ENCODE measurements around the gene OXTR.

The OXTR gene

GRCh38 chr3:8777201-8777977 lies 8.0 kb upstream of the OXTR start:
- Mint-ChIP-seq H3K36me3 (no peaks in the 10 kb centered on the region), H3K4me3 (no peak overlapping the region), H3K4me1 (no peaks in the 10 kb centered on the region), H3K27me3 (peaks cover 40% of the 10 kb centered on the region), H3K9me3 (no peaks in the 10 kb centered on the region), H3K27ac (no peak overlapping the region)
- ATAC-seq = no peak

DNA sequence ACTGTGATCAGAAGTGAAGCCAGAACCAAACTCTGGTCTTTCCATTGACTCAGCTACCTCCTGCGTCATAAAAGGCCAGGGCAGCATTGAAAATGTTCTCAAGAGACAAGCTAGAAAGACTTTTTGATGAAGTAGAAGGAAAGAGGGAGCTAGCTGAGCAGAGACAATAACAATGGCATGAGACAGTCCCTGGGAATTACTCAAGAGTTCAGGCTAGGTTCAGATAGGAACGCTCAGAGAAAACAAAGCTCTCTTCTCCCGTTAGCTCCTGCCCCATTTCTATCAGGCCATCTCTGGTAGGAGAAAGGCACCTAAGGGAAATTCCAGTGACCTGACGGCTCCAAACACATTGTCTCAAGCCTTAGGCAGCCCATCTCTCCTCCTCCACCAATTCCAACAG lies 7.0 kb upstream of the OXTR start:
- Mint-ChIP-seq H3K4me1 (no peaks in the 10 kb centered on the region), H3K27ac (no peak overlapping the region), H3K4me3 (no peak overlapping the region), H3K36me3 (no peaks in the 10 kb centered on the region), H3K27me3 (peaks cover 50% of the 10 kb centered on the region), H3K9me3 (no peaks in the 10 kb centered on the region)
- no peak for ATAC-seq

DNA sequence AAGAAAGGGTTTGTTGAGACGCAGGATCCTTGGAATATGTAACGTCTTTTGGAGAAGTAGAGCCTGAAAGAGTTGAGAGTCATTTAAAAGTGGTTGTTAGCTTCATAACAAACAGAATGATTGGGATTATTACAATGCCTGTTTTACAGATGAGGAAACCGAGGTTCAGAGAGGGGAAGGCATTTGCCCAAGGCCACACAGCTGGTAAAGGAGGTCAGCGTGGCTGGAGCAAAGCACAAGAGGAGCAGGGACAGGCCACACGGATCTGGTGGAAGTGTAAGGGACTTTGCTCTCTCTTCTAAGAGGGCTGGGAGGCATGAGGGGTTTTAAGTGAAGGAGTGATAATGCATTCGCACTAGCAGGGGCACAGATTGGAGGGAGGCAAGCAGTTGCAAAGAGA lies 6.2 kb upstream of the OXTR start:
- Mint-ChIP-seq H3K9me3 (no peaks in the 10 kb centered on the region), H3K27ac (no peak overlapping the region), H3K4me3 (no peak overlapping the region), H3K36me3 (no peaks in the 10 kb centered on the region), H3K4me1 (no peaks in the 10 kb centered on the region), H3K27me3 (peaks cover 58% of the 10 kb centered on the region)
- ATAC-seq = no peak

DNA sequence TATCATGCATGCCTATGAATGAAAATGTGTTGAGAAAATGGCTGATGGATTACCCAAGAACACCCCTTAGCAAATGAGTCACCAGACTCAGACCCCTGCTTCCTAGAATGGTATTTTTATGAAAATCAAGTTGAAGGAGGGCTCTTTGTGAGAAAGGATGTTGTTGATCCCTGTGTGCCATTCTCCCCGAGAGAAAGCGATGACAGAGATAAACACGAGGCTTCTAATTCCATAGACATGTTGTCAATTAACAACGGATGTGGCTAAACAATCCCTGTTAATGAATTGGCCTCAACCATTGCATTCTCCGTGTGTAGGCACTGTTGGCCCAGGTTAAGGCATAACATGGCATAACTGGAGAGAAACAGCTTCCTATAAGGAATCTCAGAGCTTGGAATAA lies 5.8 kb upstream of the OXTR start:
- Mint-ChIP-seq H3K27ac (no peak overlapping the region), H3K9me3 (no peaks in the 10 kb centered on the region), H3K4me3 (no peak overlapping the region), H3K27me3 (peaks cover 59% of the 10 kb centered on the region), H3K36me3 (no peaks in the 10 kb centered on the region), H3K4me1 (no peaks in the 10 kb centered on the region)
- no peak for ATAC-seq

DNA sequence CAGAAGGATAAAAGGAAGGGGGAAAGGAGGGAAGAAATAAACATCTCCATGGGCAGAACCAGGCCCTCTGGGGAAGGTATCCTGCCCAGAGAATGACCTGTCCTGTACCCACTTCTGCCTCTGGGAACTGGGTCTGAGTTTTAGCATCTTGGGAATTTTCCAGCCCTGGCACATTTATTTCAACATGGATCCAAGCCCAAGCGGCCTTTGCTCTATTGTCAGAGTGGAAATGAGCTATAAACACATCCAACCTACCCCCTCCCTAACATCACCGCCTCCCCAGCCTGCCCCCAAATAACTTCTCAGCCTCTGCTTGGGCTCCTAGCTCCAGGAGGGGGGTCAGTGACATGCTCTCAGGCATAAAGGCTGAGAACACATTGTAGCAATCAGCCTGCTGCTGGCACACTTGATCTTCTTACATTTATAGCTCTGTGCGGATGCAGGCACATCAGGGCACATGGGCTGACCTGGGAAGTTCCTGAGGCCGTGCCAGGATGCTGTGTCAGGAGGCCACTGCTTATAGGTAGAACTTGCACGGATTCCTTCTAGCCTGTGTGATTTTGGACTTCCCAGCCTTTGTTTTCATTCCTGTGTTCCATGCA lies 4.6 kb upstream of the OXTR start:
- Mint-ChIP-seq H3K9me3 (no peaks in the 10 kb centered on the region), H3K4me3 (no peak overlapping the region), H3K36me3 (no peaks in the 10 kb centered on the region), H3K27me3 (peaks cover 67% of the 10 kb centered on the region), H3K27ac (no peak overlapping the region), H3K4me1 (peaks cover 7% of the 10 kb centered on the region)
- no peak for ATAC-seq

DNA sequence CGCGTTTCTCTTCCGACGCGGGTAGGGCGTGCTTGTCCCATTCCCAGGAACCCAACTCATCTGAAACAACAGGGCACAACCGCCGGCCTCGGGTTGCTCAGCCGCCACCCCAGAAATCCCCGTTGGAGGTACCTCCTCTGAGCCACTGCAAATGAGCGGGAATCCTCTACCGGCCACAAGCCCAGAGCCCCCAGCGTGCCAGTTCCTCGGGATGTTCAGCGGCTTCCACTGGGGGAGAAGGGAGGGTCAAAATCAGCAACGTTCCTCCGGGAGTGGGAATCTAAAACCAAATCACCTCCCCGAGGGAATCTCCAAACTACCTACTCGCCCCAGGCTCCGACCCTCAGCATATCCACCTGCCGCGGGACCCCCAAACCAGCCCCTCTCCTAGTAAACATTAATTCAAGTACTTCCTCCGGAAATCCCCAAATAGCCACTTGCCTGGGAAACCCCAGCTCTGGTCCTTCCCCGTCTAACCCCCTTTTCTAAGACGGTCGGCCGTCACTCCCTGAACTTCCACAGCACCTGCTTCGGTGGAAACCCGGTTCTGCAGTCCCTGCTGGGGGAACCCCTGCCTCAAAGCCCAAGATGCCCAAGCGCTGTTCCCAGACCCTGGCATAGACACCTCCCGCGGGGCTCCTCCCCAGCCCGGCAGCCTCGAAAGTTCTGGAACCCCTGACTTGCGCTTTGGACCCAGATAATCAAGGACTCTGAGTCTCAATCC lies 887 bp downstream of the OXTR start:
- Mint-ChIP-seq H3K27me3 (peaks cover 56% of the 10 kb centered on the region), H3K9me3 (no peaks in the 10 kb centered on the region), H3K27ac (peak overlapping the region; percentile 44), H3K4me3 (peak overlapping the region; percentile 75), H3K4me1 (peaks cover 15% of the 10 kb centered on the region), H3K36me3 (no peaks in the 10 kb centered on the region)
- no peak for ATAC-seq

DNA sequence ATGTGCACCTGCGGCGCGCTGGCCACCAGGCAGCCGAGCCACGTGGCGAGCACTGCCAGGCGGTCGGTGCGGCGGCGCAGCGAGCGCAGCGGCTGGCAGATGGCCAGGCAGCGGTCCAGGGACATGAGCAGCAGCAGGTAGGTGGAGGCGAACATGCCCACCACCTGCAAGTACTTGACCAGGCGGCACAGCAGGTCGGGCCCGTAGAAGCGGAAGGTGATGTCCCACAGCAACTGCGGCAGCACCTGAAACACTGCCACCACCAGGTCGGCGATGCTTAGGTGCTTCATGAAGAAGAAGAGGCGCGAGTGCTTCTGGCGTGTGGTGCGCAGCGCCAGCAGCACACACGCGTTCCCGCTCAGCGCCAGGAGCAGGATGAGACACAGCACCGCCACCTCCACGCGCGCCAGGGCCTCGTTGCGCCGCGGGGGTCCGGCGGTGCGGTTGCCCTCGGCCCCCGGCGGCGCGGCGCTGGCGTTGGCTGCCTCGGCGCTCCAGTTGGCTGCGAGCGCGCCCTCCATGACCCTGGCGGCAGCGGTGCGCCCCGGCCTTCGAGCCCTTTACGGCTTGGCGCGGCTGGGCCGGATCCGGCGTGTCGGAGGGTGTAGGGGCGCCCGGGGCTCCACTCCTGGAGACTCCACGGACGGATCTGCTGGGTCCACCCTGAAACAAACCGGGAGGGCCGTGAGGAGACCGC lies 1.6 kb downstream of the OXTR start:
- Mint-ChIP-seq H3K4me3 (peak overlapping the region; percentile 75), H3K36me3 (no peaks in the 10 kb centered on the region), H3K27ac (no peak overlapping the region), H3K4me1 (peaks cover 15% of the 10 kb centered on the region), H3K27me3 (peaks cover 62% of the 10 kb centered on the region), H3K9me3 (no peaks in the 10 kb centered on the region)
- no peak for ATAC-seq

GRCh38 chr3:8767256-8767666 lies 2.2 kb downstream of the OXTR start:
- no peaks in the 10 kb centered on the region for H3K9me3 Mint-ChIP-seq
- ATAC-seq = no peak
- no peaks in the 10 kb centered on the region for H3K36me3 Mint-ChIP-seq
- H3K27ac Mint-ChIP-seq = no peak overlapping the region
- H3K27me3 Mint-ChIP-seq = peaks cover 59% of the 10 kb centered on the region
- H3K4me3 Mint-ChIP-seq = peak overlapping the region; percentile 32
- peaks cover 15% of the 10 kb centered on the region for H3K4me1 Mint-ChIP-seq

GRCh38 chr3:8766148-8766547 lies 3.3 kb downstream of the OXTR start:
- H3K27me3 Mint-ChIP-seq = peaks cover 48% of the 10 kb centered on the region
- no peaks in the 10 kb centered on the region for H3K9me3 Mint-ChIP-seq
- peaks cover 15% of the 10 kb centered on the region for H3K4me1 Mint-ChIP-seq
- no peak for ATAC-seq
- H3K36me3 Mint-ChIP-seq = no peaks in the 10 kb centered on the region
- no peak overlapping the region for H3K4me3 Mint-ChIP-seq
- no peak overlapping the region for H3K27ac Mint-ChIP-seq

- Mint-ChIP-seq H3K27me3 (peaks cover 42% of the 10 kb centered on the region), H3K36me3 (no peaks in the 10 kb centered on the region), H3K27ac (no peak overlapping the region), H3K4me1 (peaks cover 15% of the 10 kb centered on the region), H3K9me3 (no peaks in the 10 kb centered on the region), H3K4me3 (no peak overlapping the region)
- no peak for ATAC-seq
Measured at GRCh38 chr3:8765528-8765927, 3.9 kb downstream of the OXTR start.

- Mint-ChIP-seq H3K9me3 (no peaks in the 10 kb centered on the region), H3K27me3 (peaks cover 38% of the 10 kb centered on the region), H3K27ac (no peak overlapping the region), H3K4me3 (no peak overlapping the region), H3K36me3 (no peaks in the 10 kb centered on the region), H3K4me1 (peaks cover 13% of the 10 kb centered on the region)
- ATAC-seq = no peak
Measured at GRCh38 chr3:8764528-8764927, 4.9 kb downstream of the OXTR start.

GRCh38 chr3:8762607-8763377 lies 6.6 kb downstream of the OXTR start:
- H3K27ac Mint-ChIP-seq = no peak overlapping the region
- peaks cover 23% of the 10 kb centered on the region for H3K27me3 Mint-ChIP-seq
- no peaks in the 10 kb centered on the region for H3K9me3 Mint-ChIP-seq

GRCh38 chr3:8761866-8762265 lies 7.5 kb downstream of the OXTR start:
- Mint-ChIP-seq H3K27ac (no peak overlapping the region), H3K4me3 (no peak overlapping the region), H3K9me3 (no peaks in the 10 kb centered on the region), H3K4me1 (no peaks in the 10 kb centered on the region), H3K27me3 (peaks cover 14% of the 10 kb centered on the region), H3K36me3 (no peaks in the 10 kb centered on the region)
- no peak for ATAC-seq

More at GRCh38 chr3:8762607-8763377, 6.6 kb downstream of the OXTR start:
- H3K36me3 Mint-ChIP-seq = no peaks in the 10 kb centered on the region
- no peak overlapping the region for H3K4me3 Mint-ChIP-seq
- no peak for ATAC-seq
- H3K4me1 Mint-ChIP-seq = no peaks in the 10 kb centered on the region

DNA sequence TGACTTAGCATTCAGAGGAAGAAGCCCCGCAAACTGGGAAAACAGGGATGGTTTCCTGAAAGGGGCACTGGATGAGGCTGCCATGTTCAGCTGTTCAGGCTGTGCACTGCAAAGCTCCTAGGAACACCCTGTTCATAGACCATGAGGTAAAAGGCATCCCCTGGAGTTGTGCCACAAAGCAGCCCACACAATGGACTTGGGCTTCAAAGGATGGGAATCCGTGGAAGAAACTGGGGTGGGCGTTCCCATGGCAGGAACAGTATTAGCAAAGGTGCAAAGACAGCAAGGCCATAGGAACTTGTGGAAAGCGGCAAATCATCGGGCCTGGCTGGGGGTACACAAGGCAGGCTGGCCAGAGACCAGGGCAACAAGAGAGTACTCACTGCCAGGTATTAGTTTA lies 8.9 kb downstream of the OXTR start:
- ATAC-seq = no peak
- Mint-ChIP-seq H3K9me3 (no peaks in the 10 kb centered on the region), H3K27me3 (peaks cover 6% of the 10 kb centered on the region), H3K4me3 (no peak overlapping the region), H3K36me3 (no peaks in the 10 kb centered on the region), H3K4me1 (no peaks in the 10 kb centered on the region), H3K27ac (no peak overlapping the region)

DNA sequence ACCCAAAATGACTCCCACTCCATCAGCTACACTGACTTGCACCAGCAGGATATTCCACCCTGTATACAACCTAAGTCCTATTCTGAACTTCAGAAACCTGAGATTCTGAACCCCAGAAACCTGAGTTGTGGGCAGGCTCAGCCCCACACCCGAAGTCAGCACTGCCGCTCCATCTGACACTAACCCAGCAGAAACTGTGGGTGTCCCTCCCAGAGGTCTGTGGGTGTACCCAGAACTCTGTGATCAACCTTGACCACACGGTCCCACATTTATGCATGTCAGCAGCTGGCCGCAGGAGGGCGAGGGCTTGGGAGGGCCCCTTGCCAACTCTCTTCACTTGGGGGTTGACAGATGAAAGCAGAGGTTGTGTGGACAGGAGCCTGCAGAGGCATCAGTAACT lies 9.3 kb downstream of the OXTR start:
- Mint-ChIP-seq H3K9me3 (no peaks in the 10 kb centered on the region), H3K4me3 (no peak overlapping the region), H3K27me3 (peaks cover 6% of the 10 kb centered on the region), H3K27ac (no peak overlapping the region), H3K4me1 (no peaks in the 10 kb centered on the region), H3K36me3 (no peaks in the 10 kb centered on the region)
- no peak for ATAC-seq

All from stimulated activated memory B cell treated with anti-CD40 and anti-IgM and Interleukin-4, amounts not matched to agents 10 μg/mL and 1 μg/mL and 100 μg/mL, for 72 hours (primary cell).